GM23338 (cell line): Measurements from ENCODE around the gene P2RY8.

ENCODE experiments used
- EZH2 ChIP-seq: fragments of 200-600 bp; sonication (generic); IDR thresholded peaks from one replicate; pipeline ENCODE4 v1.8.0; 2017; ENCODE audit warnings: antibody characterized with exemption, mild to moderate bottlenecking, low read depth; ENCODE audit not compliant: unreplicated experiment
- ZNF331 ChIP-seq: fragments of 250-450 bp; sonication (Bioruptor Pico); IDR thresholded peaks from 2 replicates; pipeline ENCODE4 v1.5.0; 2020; ENCODE audit warnings: low read depth, mild to moderate bottlenecking, moderate library complexity
- TF ChIP-seq, protein P1 (sequence below): IDR thresholded peaks from one replicate; pipeline ENCODE4 v1.6.1; 2018; ENCODE audit warnings: antibody characterized with exemption; ENCODE audit not compliant: unreplicated experiment

DNA sequence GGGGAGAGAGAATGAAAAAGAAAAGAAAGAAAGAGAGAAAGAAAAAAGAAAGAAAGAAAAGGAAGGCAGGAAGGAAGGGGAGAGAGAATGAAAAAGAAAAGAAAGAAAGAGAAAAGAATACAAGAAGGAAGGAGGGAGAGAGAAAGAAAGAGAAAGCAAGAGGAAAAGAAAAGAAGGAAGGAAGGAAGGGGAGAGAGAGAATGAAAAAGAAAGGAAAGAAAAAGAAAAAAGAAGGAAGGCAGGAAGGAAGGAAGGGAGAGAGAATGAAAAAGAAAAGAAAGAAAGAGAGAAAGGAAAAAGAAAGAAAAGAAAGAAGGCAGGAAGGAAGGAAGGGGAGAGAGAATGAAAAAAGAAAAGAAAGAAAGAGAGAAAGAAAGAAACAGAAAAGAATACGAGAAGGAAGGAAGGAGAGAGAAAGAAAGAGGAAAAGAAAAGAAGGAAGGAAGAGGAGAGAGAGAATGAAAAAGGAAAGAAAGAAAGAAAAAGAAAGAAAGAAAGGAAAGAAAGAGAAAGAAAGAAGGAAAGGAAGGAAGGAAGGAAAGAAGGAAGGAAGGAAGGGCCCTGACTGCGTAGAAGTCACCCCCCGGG lies 15.1 kb upstream of the P2RY8 start:
- no peak for TF ChIP-seq EZH2
- no peak for TF ChIP-seq ZNF331 (CRISPR knock-in tag)
- TF ChIP-seq, protein P1, sequence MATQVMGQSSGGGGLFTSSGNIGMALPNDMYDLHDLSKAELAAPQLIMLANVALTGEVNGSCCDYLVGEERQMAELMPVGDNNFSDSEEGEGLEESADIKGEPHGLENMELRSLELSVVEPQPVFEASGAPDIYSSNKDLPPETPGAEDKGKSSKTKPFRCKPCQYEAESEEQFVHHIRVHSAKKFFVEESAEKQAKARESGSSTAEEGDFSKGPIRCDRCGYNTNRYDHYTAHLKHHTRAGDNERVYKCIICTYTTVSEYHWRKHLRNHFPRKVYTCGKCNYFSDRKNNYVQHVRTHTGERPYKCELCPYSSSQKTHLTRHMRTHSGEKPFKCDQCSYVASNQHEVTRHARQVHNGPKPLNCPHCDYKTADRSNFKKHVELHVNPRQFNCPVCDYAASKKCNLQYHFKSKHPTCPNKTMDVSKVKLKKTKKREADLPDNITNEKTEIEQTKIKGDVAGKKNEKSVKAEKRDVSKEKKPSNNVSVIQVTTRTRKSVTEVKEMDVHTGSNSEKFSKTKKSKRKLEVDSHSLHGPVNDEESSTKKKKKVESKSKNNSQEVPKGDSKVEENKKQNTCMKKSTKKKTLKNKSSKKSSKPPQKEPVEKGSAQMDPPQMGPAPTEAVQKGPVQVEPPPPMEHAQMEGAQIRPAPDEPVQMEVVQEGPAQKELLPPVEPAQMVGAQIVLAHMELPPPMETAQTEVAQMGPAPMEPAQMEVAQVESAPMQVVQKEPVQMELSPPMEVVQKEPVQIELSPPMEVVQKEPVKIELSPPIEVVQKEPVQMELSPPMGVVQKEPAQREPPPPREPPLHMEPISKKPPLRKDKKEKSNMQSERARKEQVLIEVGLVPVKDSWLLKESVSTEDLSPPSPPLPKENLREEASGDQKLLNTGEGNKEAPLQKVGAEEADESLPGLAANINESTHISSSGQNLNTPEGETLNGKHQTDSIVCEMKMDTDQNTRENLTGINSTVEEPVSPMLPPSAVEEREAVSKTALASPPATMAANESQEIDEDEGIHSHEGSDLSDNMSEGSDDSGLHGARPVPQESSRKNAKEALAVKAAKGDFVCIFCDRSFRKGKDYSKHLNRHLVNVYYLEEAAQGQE: no peak
